HepG2 (cell line): ENCODE measurements around the gene TEX35. TPM values are rescaled to one million over a fixed set of nuclear protein-coding genes. Genes with fewer than 3 reads are reported as not detected.

Experiments used
- ATAC-seq: fragments of 200-7000 bp; cut with Tn5 transposase; 3 replicates; pipeline ENCODE4 v1.9.1; 2020; ENCODE audit warnings: mild to moderate bottlenecking, moderate library complexity
- BruUV-seq: library from RNA; stranded (reverse); fragments of 400-500 nt; replicated peaks from 2 replicates; lab custom pipeline; 2021; lab: Mats Ljungman, UMichigan
- CTCF ChIA-PET: fragments of 300-600 bp; formaldehyde crosslinking; extraction: SDS; loops from one replicate; lab custom pipeline; 2021; ENCODE audit warnings: low total read pairs, inconsistent platforms, low intra/inter-chr PET ratio; lab: Yijun Ruan, JAX
- POLR2A ChIA-PET: fragments of 350-600 bp; sonication (Branson Sonifier 250); formaldehyde crosslinking; loops from one replicate; lab custom pipeline; 2020; ENCODE audit warnings: antibody characterized with exemption, inconsistent platforms; lab: Yijun Ruan, JAX
- DNase-seq: peaks from one replicate; pipeline ENCODE4 v3.0.0-alpha.2; 2015; ENCODE audit warnings: low spot score
- FAIRE-seq: peaks from 3 replicates; lab custom pipeline; 2011; peaks lifted over from hg19 to GRCh38; lab: Jason Lieb, UNC
- H2AFZ ChIP-seq: one replicate; pipeline ENCODE4 v1.6.1; 2011; ENCODE audit warnings: low read length, inconsistent platforms
- H3K27ac ChIP-seq: fragments of 300-600 bp; 3 replicates; pipeline ENCODE4 v1.8.0; 2011; ENCODE audit warnings: mixed run types, mild to moderate bottlenecking, mixed read lengths, low read length, inconsistent platforms; ENCODE audit not compliant: insufficient read depth; ENCODE audit errors: extremely low read length
- H3K27me3 ChIP-seq, 2 experiments: fragments of 200-600 bp in 1 of 2; 2 replicates in 1 of 2; 3 replicates in 1 of 2; pipeline versions ENCODE4 v1.6.0 to v1.8.0; 2011; ENCODE audit warnings: low read length in 2 of 2, mild to moderate bottlenecking in 2 of 2, moderate library complexity in 2 of 2, inconsistent platforms in 1 of 2; ENCODE audit not compliant: insufficient read depth in 2 of 2, control insufficient read depth in 1 of 2
- H3K36me3 ChIP-seq, 2 experiments: fragments of 200-600 bp in 1 of 2; replicated peaks in 1 of 2; 2 replicates in 1 of 2; 3 replicates in 1 of 2; pipeline versions ENCODE4 v1.5.1 to v1.8.0; 2011; ENCODE audit warnings: low read length in 2 of 2, inconsistent platforms in 1 of 2; ENCODE audit not compliant: insufficient read depth in 2 of 2, control insufficient read depth in 1 of 2
- H3K4me1 ChIP-seq: 2 replicates; pipeline ENCODE4 v1.5.1; 2012; ENCODE audit warnings: low read length, inconsistent platforms; ENCODE audit not compliant: insufficient read depth
- H3K4me2 ChIP-seq: 2 replicates; pipeline ENCODE4 v1.6.0; 2011; ENCODE audit warnings: low read depth, low read length, inconsistent platforms
- H3K4me3 ChIP-seq, 3 experiments: fragments of 200-600 bp in 1 of 3; sonication (generic), shearing (Covaris generic) in 1 of 3; replicated peaks in 1 of 3; 2 replicates each; pipeline ENCODE4 v1.5.1; 2011 to 2016; ENCODE audit warnings: low read length in 3 of 3, inconsistent platforms in 2 of 3, low read depth in 2 of 3, mild to moderate bottlenecking in 2 of 3, control low read depth in 1 of 3, mixed read lengths in 1 of 3; ENCODE audit not compliant: insufficient read depth in 1 of 3
- H3K79me2 ChIP-seq: one replicate; pipeline ENCODE4 v1.6.1; 2011; ENCODE audit warnings: low read length, inconsistent platforms; ENCODE audit not compliant: insufficient read depth
- H3K9ac ChIP-seq: 2 replicates; pipeline ENCODE4 v1.6.0; 2011; ENCODE audit warnings: mild to moderate bottlenecking, low read depth, low read length, inconsistent platforms; ENCODE audit not compliant: insufficient read depth
- H3K9me3 ChIP-seq: 2 replicates; pipeline ENCODE4 v1.5.1; 2012; ENCODE audit warnings: mild to moderate bottlenecking, low read length
- H4K20me1 ChIP-seq: 2 replicates; pipeline ENCODE4 v1.6.0; 2011; ENCODE audit warnings: inconsistent platforms, mild to moderate bottlenecking, low read length, moderate library complexity; ENCODE audit not compliant: insufficient read depth
- ETV5 ChIP-seq: IDR thresholded peaks from 2 replicates; pipeline ENCODE4 v1.6.1; 2018; ENCODE audit warnings: missing biosample characterization, missing genetic modification reagents, inconsistent platforms, borderline replicate concordance
- MAF1 ChIP-seq: sonication (generic); formaldehyde crosslinking; IDR thresholded peaks from 2 replicates; pipeline ENCODE4 v1.5.0; 2020; ENCODE audit warnings: missing genetic modification reagents, borderline replicate concordance
- NKX3-1 ChIP-seq: sonication (generic); formaldehyde crosslinking; IDR thresholded peaks from 2 replicates; pipeline ENCODE4 v1.5.0; 2020; ENCODE audit warnings: missing genetic modification reagents
- POLR2AphosphoS5 ChIP-seq: IDR thresholded peaks from 2 replicates; pipeline ENCODE4 v1.6.1; 2012; ENCODE audit warnings: low read depth, low read length
- RBM22 ChIP-seq: fragments of 200-400 bp; formaldehyde crosslinking; optimal IDR thresholded peaks from 2 replicates; pipeline ENCODE3; 2017; ENCODE audit warnings: mild to moderate bottlenecking, low read length, moderate library complexity
- RFX3 ChIP-seq: IDR thresholded peaks from 2 replicates; pipeline ENCODE4 v1.6.1; 2016; ENCODE audit warnings: missing biosample characterization, missing genetic modification reagents
- SPEN ChIP-seq: sonication (generic); formaldehyde crosslinking; IDR thresholded peaks from 2 replicates; pipeline ENCODE4 v1.5.1; 2020; ENCODE audit warnings: low read depth, mild to moderate bottlenecking, missing genetic modification reagents
- TARDBP ChIP-seq: sonication (generic); formaldehyde crosslinking; IDR thresholded peaks from 2 replicates; pipeline ENCODE4 v1.8.0; 2022; ENCODE audit warnings: mild to moderate bottlenecking, missing genetic modification reagents
- ZBTB34 ChIP-seq: sonication (generic); formaldehyde crosslinking; IDR thresholded peaks from 2 replicates; pipeline ENCODE4 v1.8.0; 2022; ENCODE audit warnings: mild to moderate bottlenecking, missing genetic modification reagents
- ZNF143 ChIP-seq: sonication (generic); formaldehyde crosslinking; IDR thresholded peaks from 2 replicates; pipeline ENCODE4 v1.4.0; 2020; ENCODE audit warnings: missing genetic modification reagents
- ZNF326 ChIP-seq: sonication (generic); formaldehyde crosslinking; IDR thresholded peaks from 2 replicates; pipeline ENCODE4 v1.4.0; 2020; ENCODE audit warnings: missing genetic modification reagents, borderline replicate concordance
- ZNF354B ChIP-seq: sonication (generic); formaldehyde crosslinking; IDR thresholded peaks from 2 replicates; pipeline ENCODE4 v1.8.0; 2022; ENCODE audit warnings: mild to moderate bottlenecking, missing genetic modification reagents
- ZNF496 ChIP-seq: sonication (generic); formaldehyde crosslinking; IDR thresholded peaks from 2 replicates; pipeline ENCODE4 v1.8.1; 2023; ENCODE audit warnings: mild to moderate bottlenecking, moderate library complexity, missing genetic modification reagents; ENCODE audit not compliant: insufficient replicate concordance
- ZNF562 ChIP-seq: sonication (generic); formaldehyde crosslinking; IDR thresholded peaks from 2 replicates; pipeline ENCODE4 v1.8.0; 2022; ENCODE audit warnings: missing genetic modification reagents, borderline replicate concordance
- ZNF616 ChIP-seq: sonication (generic); formaldehyde crosslinking; IDR thresholded peaks from 2 replicates; pipeline ENCODE4 v1.5.0; 2020; ENCODE audit warnings: low read depth, mild to moderate bottlenecking, missing genetic modification reagents
- WGBS: methylation state at CpG from one replicate; pipeline ENCODE4 v1.1.6; 2017; ENCODE audit warnings: low lambda C conversion rate; 5-methylcytosine and 5-hydroxymethylcytosine counted together
- in situ Hi-C: cut with HindIII; loops from 2 replicates; pipeline ENCODE4 v1.10.0; 2017; ENCODE audit warnings: low pct_unique_long_range_greater_than_20kb; ENCODE audit not compliant: extremely low pct_ligation_motif_present
- intact Hi-C: fragments of 100-400 bp; cut with micrococcal nuclease; formaldehyde crosslinking; loops from one replicate; pipeline ENCODE4 v1.10.0; 2022; ENCODE audit not compliant: unreplicated experiment
- polyA plus RNA-seq, 8 experiments: library from polyadenylated mRNA; depleted of rRNA in 3 of 8; stranded (reverse) in 7 of 8; unstranded in 1 of 8; fragments of >200 nt; fragmentation: Illumina TruSeq in 4 of 8; extraction: Trizol in 4 of 8; gene quantifications; 2 replicates each; pipeline versions ENCODE4 v1.2.1 to v1.2.3, GENCODE V29; 2011 to 2016; ENCODE audit warnings: low read depth in 4 of 8, missing spikeins in 1 of 8, mixed read lengths in 1 of 8; ENCODE audit not compliant: insufficient read depth in 1 of 8
- total RNA-seq, 5 experiments: library from RNA; depleted of rRNA; stranded (reverse); fragments of >200 nt; fragmentation: Illumina TruSeq; extraction: Trizol; gene quantifications; 2 replicates each; pipeline ENCODE4 v1.2.3, GENCODE V29; 2016; ENCODE audit warnings: low read depth in 1 of 5

TEX35 gene
- total and polyA plus RNA-seq, 2 of the 13 experiments (the other 11 are each of a cell fraction or from before 2014, with no cell fraction given): not detected

GRCh38 chr1:178506669-178507068, 6.2 kb upstream of the TEX35 start:
- DNase-seq (no peak), FAIRE-seq (no peak), ATAC-seq (peak; percentile 53)
- Histone ChIP-seq H3K4me3 (no peak overlapping the region), H4K20me1 (no peaks in the 10 kb centered on the region), H2AFZ (no peak overlapping the region), H3K9me3 (no peaks in the 10 kb centered on the region), H3K27ac (no peak overlapping the region), H3K27me3 (no peaks in the 10 kb centered on the region; a peak in 1 of 5 replicates), H3K79me2 (no peaks in the 10 kb centered on the region), H3K9ac (no peak overlapping the region), H3K4me1 (0 out of 2 replicates have a peak, but pooled peaks cover 8% of the 10 kb centered on the region), H3K36me3 (no peaks in the 10 kb centered on the region)
- in situ Hi-C loops: loop anchor here (10.0 kb wide), 1 partner anchor 212 kb away; no protein-coding TSS in a partner anchor
- WGBS: 14% methylated on average over 6 of the region's 6 CpGs
- POLR2A ChIA-PET: no interaction called here
- intact Hi-C loops: no loop called here
- BruUV-seq: no TSS peak
- TF ChIP-seq NKX3-1 (CRISPR knock-in tag) (no peak), ZNF354B (CRISPR knock-in tag) (no peak), ZNF143 (CRISPR knock-in tag) (0 out of 2 replicates have a peak, but pooled peaks have one; percentile 40), ETV5 (CRISPR knock-in tag) (peak; percentile 27; the same call in 1 of the 2 replicates), SPEN (no peak), MAF1 (CRISPR knock-in tag) (no peak), POLR2AphosphoS5 (no peak), RBM22 (no peak), ZNF616 (CRISPR knock-in tag) (no peak), TARDBP (CRISPR knock-in tag) (no peak), ZNF562 (CRISPR knock-in tag) (no peak), ZNF326 (CRISPR knock-in tag) (no peak), ZBTB34 (no peak), ZNF496 (no peak), RFX3 (CRISPR knock-in tag) (no peak)
- TF ChIP-seq, all 625 proteins: peak for 2
- CTCF ChIA-PET: no interaction called here
- H3K4me2 ChIP-seq: no peak overlapping the region; the same call in 1 of the 2 replicates
